ENCODE measurements around the gene ITGBL1.

GRCh38 chr13:101654883-101655282 is 202.4 kb downstream of the ITGBL1 start:
- TF ChIP-seq, protein P1, sequence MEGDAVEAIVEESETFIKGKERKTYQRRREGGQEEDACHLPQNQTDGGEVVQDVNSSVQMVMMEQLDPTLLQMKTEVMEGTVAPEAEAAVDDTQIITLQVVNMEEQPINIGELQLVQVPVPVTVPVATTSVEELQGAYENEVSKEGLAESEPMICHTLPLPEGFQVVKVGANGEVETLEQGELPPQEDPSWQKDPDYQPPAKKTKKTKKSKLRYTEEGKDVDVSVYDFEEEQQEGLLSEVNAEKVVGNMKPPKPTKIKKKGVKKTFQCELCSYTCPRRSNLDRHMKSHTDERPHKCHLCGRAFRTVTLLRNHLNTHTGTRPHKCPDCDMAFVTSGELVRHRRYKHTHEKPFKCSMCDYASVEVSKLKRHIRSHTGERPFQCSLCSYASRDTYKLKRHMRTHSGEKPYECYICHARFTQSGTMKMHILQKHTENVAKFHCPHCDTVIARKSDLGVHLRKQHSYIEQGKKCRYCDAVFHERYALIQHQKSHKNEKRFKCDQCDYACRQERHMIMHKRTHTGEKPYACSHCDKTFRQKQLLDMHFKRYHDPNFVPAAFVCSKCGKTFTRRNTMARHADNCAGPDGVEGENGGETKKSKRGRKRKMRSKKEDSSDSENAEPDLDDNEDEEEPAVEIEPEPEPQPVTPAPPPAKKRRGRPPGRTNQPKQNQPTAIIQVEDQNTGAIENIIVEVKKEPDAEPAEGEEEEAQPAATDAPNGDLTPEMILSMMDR (IDR thresholded peaks at IDR 0.05), result no peak
- TF ChIP-seq POLR2A (IDR thresholded peaks at IDR 0.05), result no peak

Data from testis (tissue), 2 donors.